HEK293 (cell line): ENCODE results near the gene DNAJC30.
A peak's percentile ranks its signal among the peaks of the same experiment; 100 is the strongest.

ENCODE experiments used
- CTCF ChIA-PET: fragments of 350-600 bp; formaldehyde crosslinking; extraction: SDS; loops from one replicate; lab custom pipeline; 2021; ENCODE audit warnings: antibody characterized with exemption; lab: Yijun Ruan, JAX
- POLR2A ChIA-PET: fragments of 300-600 bp; formaldehyde crosslinking; extraction: SDS; loops from one replicate; lab custom pipeline; 2020; ENCODE audit warnings: antibody characterized with exemption, inconsistent platforms; lab: Yijun Ruan, JAX
- H3K27ac ChIP-seq: fragments of 200-500 bp; sonication (Bioruptor generic); 2 replicates; pipeline ENCODE4 v1.5.1; 2014; ENCODE audit warnings: low read depth, low read length, control low read depth, inconsistent platforms; ENCODE audit errors: extremely low read depth
- H3K36me3 ChIP-seq, 2 experiments: fragments of 200-500 bp in 1 of 2; sonication (Bioruptor generic) in 1 of 2; 1 replicate in 1 of 2; 2 replicates in 1 of 2; pipeline ENCODE4 v1.5.1; 2014 to 2017; ENCODE audit warnings: inconsistent platforms in 2 of 2, low read length in 2 of 2; ENCODE audit not compliant: control insufficient read depth in 2 of 2, insufficient read depth in 1 of 2
- H3K4me1 ChIP-seq: fragments of 200-500 bp; sonication (Bioruptor generic); 2 replicates; pipeline ENCODE4 v1.5.1; 2014; ENCODE audit warnings: mild to moderate bottlenecking, low read length, inconsistent platforms; ENCODE audit not compliant: control insufficient read depth, insufficient read depth
- H3K4me3 ChIP-seq: 2 replicates; pipeline ENCODE4 v1.5.1; 2011; ENCODE audit warnings: low read depth, mild to moderate bottlenecking, control low read depth, low read length, moderate library complexity
- H3K9me3 ChIP-seq: fragments of 200-500 bp; sonication (Bioruptor generic); 2 replicates; pipeline ENCODE4 v1.5.1; 2014; ENCODE audit warnings: low read depth, low read length, inconsistent platforms; ENCODE audit not compliant: control insufficient read depth, insufficient read depth
- KLF10 ChIP-seq: fragments of 450-650 bp; IDR thresholded peaks from 2 replicates; pipeline ENCODE4 v1.5.1; 2018; ENCODE audit warnings: missing biosample characterization, mild to moderate bottlenecking, missing genetic modification characterization
- KLF9 ChIP-seq: fragments of 450-650 bp; formaldehyde crosslinking; IDR thresholded peaks from 2 replicates; pipeline ENCODE4 v1.5.1; 2016; ENCODE audit warnings: missing biosample characterization, missing genetic modification characterization, low read depth
- PRDM4 ChIP-seq: fragments of 450-650 bp; formaldehyde crosslinking; IDR thresholded peaks from 2 replicates; pipeline ENCODE4 v1.5.1; 2017; ENCODE audit warnings: missing biosample characterization, missing genetic modification characterization
- REST ChIP-seq: fragments of 450-650 bp; formaldehyde crosslinking; IDR thresholded peaks from 2 replicates; pipeline ENCODE4 v1.5.1; 2016; ENCODE audit warnings: missing biosample characterization, missing genetic modification characterization
- SP3 ChIP-seq: fragments of 450-650 bp; formaldehyde crosslinking; IDR thresholded peaks from 2 replicates; pipeline ENCODE4 v1.5.1; 2016; ENCODE audit warnings: missing biosample characterization, missing genetic modification characterization
- SP7 ChIP-seq: fragments of 450-650 bp; formaldehyde crosslinking; IDR thresholded peaks from 2 replicates; pipeline ENCODE4 v1.5.1; 2016; ENCODE audit warnings: missing biosample characterization, missing genetic modification characterization
- TSHZ1 ChIP-seq: fragments of 450-650 bp; formaldehyde crosslinking; IDR thresholded peaks from 2 replicates; pipeline ENCODE4 v1.5.1; 2016; ENCODE audit warnings: missing biosample characterization, missing genetic modification characterization, borderline replicate concordance
- ZNF132 ChIP-seq: fragments of 450-650 bp; formaldehyde crosslinking; IDR thresholded peaks from 2 replicates; pipeline ENCODE4 v1.5.1; 2017; ENCODE audit warnings: missing biosample characterization, missing genetic modification characterization, borderline replicate concordance
- ZNF169 ChIP-seq: fragments of 450-650 bp; formaldehyde crosslinking; IDR thresholded peaks from 2 replicates; pipeline ENCODE4 v1.5.1; 2016; ENCODE audit warnings: missing biosample characterization, missing genetic modification characterization
- ZNF2 ChIP-seq: fragments of 450-650 bp; formaldehyde crosslinking; IDR thresholded peaks from 2 replicates; pipeline ENCODE4 v1.5.1; 2016; ENCODE audit warnings: missing biosample characterization, missing genetic modification characterization
- ZNF223 ChIP-seq: fragments of 450-650 bp; formaldehyde crosslinking; IDR thresholded peaks from 2 replicates; pipeline ENCODE4 v1.5.1; 2016; ENCODE audit warnings: missing biosample characterization, missing genetic modification characterization
- ZNF366 ChIP-seq: fragments of 450-650 bp; formaldehyde crosslinking; conservative IDR thresholded peaks from 2 replicates; pipeline ENCODE4 v1.5.1; 2016; ENCODE audit warnings: missing biosample characterization, missing genetic modification characterization
- ZNF423 ChIP-seq: fragments of 450-650 bp; formaldehyde crosslinking; IDR thresholded peaks from 2 replicates; pipeline ENCODE4 v1.5.1; 2016; ENCODE audit warnings: missing biosample characterization, missing genetic modification characterization
- ZNF510 ChIP-seq: fragments of 450-650 bp; formaldehyde crosslinking; IDR thresholded peaks from 2 replicates; pipeline ENCODE4 v1.5.1; 2018; ENCODE audit warnings: mild to moderate bottlenecking, missing genetic modification characterization, missing biosample characterization; ENCODE audit not compliant: insufficient replicate concordance
- ZNF596 ChIP-seq: fragments of 450-650 bp; IDR thresholded peaks from 2 replicates; pipeline ENCODE4 v1.5.0; 2018; ENCODE audit warnings: missing biosample characterization, mild to moderate bottlenecking, missing genetic modification characterization, moderate library complexity
- ZNF629 ChIP-seq: fragments of 450-650 bp; formaldehyde crosslinking; IDR thresholded peaks from 2 replicates; pipeline ENCODE4 v1.5.1; 2017; ENCODE audit warnings: missing biosample characterization, missing genetic modification characterization
- ZNF658 ChIP-seq: fragments of 450-650 bp; formaldehyde crosslinking; IDR thresholded peaks from 2 replicates; pipeline ENCODE4; 2016; ENCODE audit warnings: missing biosample characterization, missing genetic modification characterization
- ZNF692 ChIP-seq: fragments of 450-650 bp; formaldehyde crosslinking; IDR thresholded peaks from 2 replicates; pipeline ENCODE4 v1.5.1; 2016; ENCODE audit warnings: missing biosample characterization, missing genetic modification characterization
- ZNF76 ChIP-seq: fragments of 450-650 bp; formaldehyde crosslinking; IDR thresholded peaks from 2 replicates; pipeline ENCODE4; 2016; ENCODE audit warnings: low read depth, missing biosample characterization, missing genetic modification characterization, borderline replicate concordance
- ZSCAN16 ChIP-seq: fragments of 450-650 bp; formaldehyde crosslinking; IDR thresholded peaks from 2 replicates; pipeline ENCODE4 v1.5.1; 2016; ENCODE audit warnings: missing biosample characterization, missing genetic modification characterization

Gene DNAJC30

GRCh38 chr7:73650524-73650923, 32.7 kb downstream of the DNAJC30 start:
- TF ChIP-seq PRDM4 (tag by site-specific recombination), result no peak
- peak; percentile 80 for TF ChIP-seq REST (tag by site-specific recombination)
- TF ChIP-seq, all 188 proteins: peak for 1
- Histone ChIP-seq H3K4me1 (no peaks in the 10 kb centered on the region), H3K9me3 (no peaks in the 10 kb centered on the region), H3K4me3 (no peak overlapping the region), H3K36me3 (no peaks in the 10 kb centered on the region), H3K27ac (no peak overlapping the region)
- CTCF ChIA-PET, result interaction anchor here (0.6 kb wide), 1 partner anchor 70 kb away, joined by 3 read pairs; no protein-coding TSS in a partner anchor
- POLR2A ChIA-PET, result no interaction called here

GRCh38 chr7:73649576-73649975, 33.7 kb downstream of the DNAJC30 start:
- POLR2A ChIA-PET, result no interaction called here
- H3K4me3 ChIP-seq, result no peak overlapping the region
- no peaks in the 10 kb centered on the region for H3K36me3 ChIP-seq
- CTCF ChIA-PET, result no interaction called here
- TF ChIP-seq ZNF76 (tag by site-specific recombination) (no peak), SP7 (tag by site-specific recombination) (no peak), ZNF223 (tag by site-specific recombination) (no peak), SP3 (no peak), ZNF658 (tag by site-specific recombination) (no peak), ZNF629 (tag by site-specific recombination) (no peak), ZNF2 (tag by site-specific recombination) (no peak), KLF10 (tag by site-specific recombination) (no peak), ZNF423 (no peak)
- H3K27ac ChIP-seq, result no peak overlapping the region
- no peaks in the 10 kb centered on the region for H3K4me1 ChIP-seq
- H3K9me3 ChIP-seq, result no peaks in the 10 kb centered on the region

- H3K9me3 ChIP-seq, result no peaks in the 10 kb centered on the region
- no peak overlapping the region for H3K4me3 ChIP-seq
- H3K27ac ChIP-seq, result no peak overlapping the region
- ChIA-PET CTCF (no interaction called here), POLR2A (no interaction called here)
- H3K4me1 ChIP-seq, result no peaks in the 10 kb centered on the region
- no peaks in the 10 kb centered on the region for H3K36me3 ChIP-seq
- peak; percentile 98 for TF ChIP-seq ZNF596
- no peak for TF ChIP-seq ZNF132
- 0 out of 2 replicates have a peak, but pooled peaks have one; percentile 9 for TF ChIP-seq ZSCAN16 (tag by site-specific recombination)
- TF ChIP-seq ZNF692 (tag by site-specific recombination), result no peak
- no peak for TF ChIP-seq TSHZ1
- TF ChIP-seq ZNF510 (tag by site-specific recombination), result no peak
- peak; percentile 90 for TF ChIP-seq ZNF366
- TF ChIP-seq KLF9 (tag by site-specific recombination), result 0 out of 2 replicates have a peak, but pooled peaks have one; percentile 16
- 0 out of 2 replicates have a peak, but pooled peaks have one; percentile 42 for TF ChIP-seq ZNF169 (tag by site-specific recombination)
These were observed 34.5 kb downstream of the DNAJC30 start for GRCh38 chr7:73648593-73649332.
